HG02981 (cell line): ENCODE results near the gene PAN3.
A peak's percentile ranks its signal among the peaks of the same experiment; 100 is the strongest.

Experiments
- ATAC-seq: cut with Tn5 transposase; IDR thresholded peaks from one replicate; pipeline ENCODE4 v1.9.1; 2021; ENCODE audit warnings: mild to moderate bottlenecking, moderate library complexity; ENCODE audit not compliant: unreplicated experiment

PAN3 gene

DNA sequence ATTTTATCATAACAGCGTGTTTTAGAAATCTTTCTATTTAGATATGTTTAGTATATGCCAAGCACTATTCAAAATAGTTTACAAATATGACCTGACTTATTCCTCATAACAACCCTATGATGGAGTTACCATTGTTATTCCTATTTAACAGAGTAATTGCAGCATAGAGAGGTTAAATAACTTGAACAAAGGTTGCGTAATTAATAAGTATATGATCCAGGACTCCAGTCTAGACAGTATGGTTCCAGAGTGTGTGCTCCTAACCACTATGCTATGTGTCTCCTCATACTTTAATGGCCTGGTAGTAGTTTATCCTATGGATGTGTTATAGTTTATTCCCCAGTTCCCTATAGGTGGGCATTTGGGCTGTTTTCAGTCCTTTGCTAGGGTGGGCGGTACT lies 145.3 kb downstream of the PAN3 start:
- ATAC-seq = no peak

DNA sequence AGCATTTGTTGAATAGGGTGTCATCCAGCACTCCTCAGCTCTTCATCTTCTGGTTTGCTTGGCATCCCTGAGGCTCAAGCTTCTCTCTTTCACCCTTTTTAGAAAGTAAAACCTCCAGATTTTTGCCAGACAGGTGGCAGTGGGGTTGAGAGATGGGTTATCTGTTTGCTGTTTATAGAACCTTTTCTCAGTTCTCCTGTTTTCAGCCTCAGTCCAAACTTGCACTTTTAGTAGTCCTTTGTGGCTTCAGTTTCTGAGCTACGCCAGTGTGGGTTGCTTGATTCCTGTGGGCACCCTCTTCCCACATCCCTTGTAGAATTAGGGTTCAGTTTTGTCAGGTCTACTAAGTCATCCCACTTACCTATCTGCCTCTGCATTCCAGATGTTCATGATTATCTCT lies 147.9 kb downstream of the PAN3 start:
- peak; percentile 52 for ATAC-seq

DNA sequence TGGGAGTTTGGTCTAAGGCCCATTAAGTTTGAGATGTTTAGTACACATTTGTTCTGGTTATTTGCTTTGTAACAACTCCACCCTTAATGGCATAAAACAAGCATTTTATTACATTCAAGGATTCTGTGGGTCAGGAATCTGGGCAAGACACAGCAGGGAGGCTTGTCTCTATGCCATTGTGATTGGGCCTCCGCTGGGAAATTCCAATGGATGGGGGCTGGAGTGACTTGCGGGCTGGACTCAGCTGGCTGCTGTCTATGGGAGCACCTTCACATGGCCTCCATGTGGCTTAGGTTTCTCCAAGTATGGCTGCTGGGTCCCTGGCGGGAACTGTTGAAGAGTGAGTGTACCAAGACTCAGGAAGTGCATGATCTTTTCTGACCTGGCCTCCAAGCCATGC lies 159.0 kb downstream of the PAN3 start:
- ATAC-seq = no peak

DNA sequence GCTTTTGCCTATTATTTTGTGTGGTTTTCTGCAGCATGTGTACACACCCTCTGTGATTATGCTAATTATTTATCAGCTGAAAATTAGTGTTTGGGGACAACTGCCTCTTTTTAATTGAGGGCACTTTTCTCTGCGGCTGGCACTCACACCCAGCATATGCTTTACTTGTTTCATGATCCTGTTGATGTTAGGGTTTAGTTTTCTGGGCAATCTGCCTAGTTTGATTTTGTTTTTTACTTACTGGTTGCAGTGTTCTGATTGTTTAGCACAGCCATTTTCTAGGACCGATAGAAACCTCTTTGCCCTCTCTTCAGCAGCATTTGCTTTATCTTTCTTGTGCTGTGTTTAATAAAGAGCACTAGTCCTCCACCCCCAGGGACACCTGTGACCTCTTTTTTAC lies 161.6 kb downstream of the PAN3 start:
- no peak for ATAC-seq

DNA sequence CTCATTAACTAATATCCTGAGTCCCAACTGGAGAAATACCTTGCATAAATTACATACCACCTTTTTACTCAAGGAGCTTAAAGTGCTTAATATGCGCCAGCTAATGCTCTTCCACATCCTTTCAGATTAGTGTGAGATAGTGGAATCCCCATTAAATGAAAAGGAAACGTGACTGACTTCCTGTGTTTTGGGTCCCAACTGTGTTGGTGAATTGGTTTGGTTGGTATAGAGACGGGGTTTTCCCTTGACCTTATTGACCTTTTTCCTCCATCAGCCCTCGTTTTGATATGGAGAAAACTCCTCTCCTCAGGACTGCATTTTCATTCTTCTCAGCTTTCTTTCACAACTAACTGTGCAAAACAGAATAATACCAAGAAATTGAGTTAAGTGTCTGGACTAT lies 163.5 kb downstream of the PAN3 start:
- ATAC-seq = no peak

DNA sequence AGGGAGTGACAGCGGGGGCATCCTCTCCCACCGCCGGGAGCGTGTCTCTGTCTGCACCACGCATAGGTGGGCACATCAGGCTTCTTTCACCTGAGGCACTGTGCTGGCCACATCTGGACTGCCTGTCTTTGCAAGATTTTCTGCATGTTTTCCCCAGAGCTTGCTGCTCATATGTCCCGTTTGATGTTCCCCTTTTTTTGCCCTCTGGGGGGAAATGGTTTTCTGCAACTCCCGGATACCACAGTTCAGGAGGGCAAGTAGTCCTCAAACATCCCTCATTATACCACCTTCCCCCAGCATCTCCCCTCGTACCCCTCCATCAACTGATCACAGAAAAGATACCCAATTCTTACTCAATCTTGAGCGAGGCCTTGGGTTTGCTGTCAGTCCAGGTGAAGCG lies 168.0 kb downstream of the PAN3 start:
- ATAC-seq = no peak

DNA sequence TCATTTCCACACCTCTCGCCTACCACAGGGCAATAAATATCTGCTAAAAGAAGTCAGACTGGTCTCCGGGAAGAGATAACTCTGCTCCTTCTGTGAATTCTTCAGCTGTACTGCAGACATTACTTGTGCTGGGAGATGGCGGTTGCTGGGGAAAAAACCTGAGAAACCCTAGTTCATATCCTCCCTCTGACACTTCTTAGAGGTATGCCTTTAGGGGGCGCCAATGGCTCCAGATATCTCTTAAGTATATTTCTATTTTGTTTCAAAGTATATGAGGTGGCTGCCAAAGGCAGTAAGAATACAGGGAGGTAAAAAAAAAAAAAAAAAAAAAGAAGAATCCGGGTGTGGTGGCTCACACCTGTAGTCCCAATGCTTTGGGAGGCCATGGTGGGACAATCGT lies 175.2 kb downstream of the PAN3 start:
- ATAC-seq = no peak

DNA sequence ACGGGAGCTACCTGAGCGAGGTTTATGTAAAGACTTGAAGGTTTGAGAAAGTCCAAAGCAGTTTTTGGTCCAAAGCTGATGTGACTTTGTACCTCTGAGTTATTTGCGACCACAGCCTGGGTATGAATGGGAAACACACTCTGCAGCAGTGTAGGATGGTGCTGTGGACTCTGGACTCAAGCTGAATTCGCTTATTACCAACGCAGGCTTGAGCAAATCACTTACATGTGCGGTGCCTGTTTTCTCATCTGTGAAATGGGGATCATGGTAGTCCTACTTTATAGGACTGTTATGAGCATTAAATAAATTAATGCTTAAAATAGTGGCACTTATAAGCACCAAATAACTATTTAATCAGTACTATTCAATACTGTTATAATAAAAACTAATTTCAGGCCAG lies 176.5 kb downstream of the PAN3 start:
- ATAC-seq = no peak

DNA sequence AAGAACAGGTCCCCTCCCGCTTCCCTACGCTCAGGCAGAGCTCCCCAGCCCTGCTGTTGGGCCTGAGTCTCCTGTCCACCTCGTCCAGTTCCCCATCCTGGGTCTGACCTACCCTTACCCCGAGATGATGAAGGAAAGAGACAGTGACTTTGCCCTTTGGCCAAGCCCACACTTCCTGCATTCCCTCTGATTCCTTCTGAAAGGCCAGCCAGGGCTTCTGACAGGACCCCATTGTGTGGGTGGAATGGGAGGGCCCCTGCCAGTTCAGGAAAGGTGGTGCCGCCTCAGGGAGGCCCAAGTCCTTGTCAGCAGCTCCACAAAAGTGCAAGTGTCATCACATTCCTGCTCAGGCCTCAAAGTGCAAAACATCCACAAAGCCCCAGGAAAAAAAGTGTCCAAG lies 177.8 kb downstream of the PAN3 start:
- no peak for ATAC-seq

DNA sequence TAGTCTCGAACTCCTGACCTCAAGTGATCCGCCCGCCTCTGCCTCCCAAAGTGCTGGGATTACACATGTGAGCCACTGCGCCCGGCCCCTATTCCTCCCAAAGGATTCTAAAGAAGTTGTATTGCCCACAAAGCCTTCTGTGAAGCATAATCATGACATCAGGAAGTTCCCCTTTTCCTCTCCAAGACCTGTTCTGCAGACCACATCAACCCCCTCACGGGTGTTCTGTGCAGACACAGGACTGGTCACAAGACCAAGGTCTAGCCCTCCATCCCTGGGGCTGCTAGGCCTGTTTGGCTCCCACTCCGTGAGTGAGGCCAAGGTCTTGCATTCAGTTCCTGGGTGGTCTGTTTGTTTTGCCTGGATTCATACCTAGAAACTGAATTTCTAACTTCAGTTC lies 178.5 kb downstream of the PAN3 start:
- ATAC-seq = no peak

DNA sequence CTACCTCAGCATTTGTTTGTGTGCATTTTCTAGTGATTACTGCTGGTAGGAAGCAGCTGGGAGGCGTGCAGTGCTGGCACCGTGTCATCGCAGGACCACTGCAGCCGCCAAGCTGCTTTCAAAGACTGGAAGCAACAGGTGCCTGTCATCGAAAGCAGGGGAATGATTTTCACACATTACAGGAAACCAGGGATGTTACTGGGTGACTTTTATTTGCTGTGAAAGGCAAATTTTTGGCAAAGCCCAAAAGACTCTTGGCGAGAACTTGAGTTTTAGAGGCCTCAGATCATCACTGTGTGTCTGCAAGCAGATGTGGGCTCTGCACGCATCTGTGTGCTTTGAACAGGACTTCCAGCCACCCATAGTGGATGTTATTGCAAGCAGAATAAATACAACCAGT lies 180.2 kb downstream of the PAN3 start:
- ATAC-seq = no peak

DNA sequence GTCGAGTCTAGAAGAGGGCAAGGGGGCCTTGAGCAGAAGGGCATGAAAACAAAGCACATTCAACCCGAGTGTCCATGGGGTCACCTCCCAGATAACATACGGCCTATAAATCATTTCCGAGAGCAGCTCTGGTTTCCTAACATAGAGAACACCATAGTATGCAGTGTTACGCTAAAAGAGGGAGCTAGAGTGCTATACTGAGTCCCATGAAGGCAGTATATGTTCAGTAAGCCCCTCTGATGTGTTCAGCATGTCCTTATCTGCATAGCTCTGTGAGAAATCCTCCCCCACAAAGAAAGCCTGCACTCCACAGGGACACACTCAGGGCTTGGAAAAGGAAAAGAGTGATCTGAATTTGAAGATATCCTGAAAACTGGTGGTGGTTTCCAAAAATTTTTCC lies 181.2 kb downstream of the PAN3 start:
- no peak for ATAC-seq

DNA sequence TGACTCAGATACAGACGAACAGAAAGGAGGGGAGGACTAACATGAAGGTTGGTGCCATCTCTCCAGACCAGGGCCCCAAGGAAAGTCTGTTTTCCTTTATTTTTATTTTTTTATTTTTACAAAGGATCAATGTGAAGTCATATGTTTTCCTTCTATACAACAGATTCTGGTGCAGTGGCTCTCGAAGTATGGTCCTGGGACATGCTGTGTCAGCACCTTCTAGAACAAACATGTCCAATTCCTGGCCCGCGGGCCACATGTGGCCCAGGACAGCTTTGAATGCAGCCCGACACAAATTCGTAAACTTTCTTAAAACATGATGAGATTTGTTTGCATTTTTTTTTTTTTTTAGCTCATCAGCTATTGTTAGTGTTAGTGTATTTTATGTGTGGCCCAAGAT lies 181.9 kb downstream of the PAN3 start:
- ATAC-seq = no peak

DNA sequence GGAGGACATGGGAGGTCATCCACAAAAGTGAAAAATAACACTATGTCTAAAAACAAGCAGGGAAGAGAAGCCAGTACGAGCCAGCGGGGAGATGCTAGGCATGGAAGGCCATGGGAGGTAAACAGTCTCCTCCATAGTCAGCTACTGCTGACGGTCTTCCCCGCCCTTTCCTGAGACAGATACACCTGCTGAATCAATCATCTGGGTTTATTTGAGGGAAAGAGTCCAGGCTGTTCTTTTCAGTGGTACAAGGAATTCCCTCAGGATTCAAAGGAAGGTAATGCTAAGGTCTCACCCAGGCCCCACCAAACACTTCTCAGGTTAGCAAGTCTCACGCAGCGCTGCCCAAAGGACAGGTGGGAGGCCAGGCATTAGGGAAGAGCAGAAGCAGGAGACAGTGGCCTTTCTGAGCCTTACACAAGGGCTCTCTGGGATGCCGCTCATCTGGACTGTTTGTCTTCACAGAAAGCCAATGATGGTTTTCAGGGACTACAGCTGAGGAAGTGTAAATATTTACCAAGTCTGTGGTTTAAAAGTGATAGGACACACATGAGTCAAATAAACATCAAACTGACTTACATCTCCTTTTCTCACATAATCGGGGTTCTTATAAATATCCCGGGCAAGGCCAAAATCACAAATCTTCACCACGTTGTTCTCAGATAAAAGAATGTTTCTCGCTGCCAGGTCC lies 182.7 kb downstream of the PAN3 start:
- no peak for ATAC-seq

DNA sequence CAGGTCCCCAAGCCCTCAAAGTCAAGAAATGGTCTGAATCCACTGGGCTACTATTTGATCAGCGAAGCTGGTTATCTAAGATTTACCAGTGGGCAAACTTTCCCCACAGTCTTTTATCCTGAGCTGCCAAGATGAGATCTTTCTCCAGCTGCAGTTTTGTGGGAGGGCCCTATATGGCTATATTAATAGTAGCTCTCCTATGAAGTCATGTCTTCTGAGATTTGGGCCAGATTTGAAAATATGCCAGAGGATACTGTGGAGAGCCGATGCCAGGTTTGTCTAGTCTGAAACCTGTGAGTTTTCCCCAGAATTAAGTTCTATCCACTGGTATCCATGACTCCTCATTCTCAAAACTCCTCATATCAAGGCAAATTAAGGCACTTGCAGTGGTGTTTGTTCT lies 183.4 kb downstream of the PAN3 start:
- ATAC-seq = no peak

DNA sequence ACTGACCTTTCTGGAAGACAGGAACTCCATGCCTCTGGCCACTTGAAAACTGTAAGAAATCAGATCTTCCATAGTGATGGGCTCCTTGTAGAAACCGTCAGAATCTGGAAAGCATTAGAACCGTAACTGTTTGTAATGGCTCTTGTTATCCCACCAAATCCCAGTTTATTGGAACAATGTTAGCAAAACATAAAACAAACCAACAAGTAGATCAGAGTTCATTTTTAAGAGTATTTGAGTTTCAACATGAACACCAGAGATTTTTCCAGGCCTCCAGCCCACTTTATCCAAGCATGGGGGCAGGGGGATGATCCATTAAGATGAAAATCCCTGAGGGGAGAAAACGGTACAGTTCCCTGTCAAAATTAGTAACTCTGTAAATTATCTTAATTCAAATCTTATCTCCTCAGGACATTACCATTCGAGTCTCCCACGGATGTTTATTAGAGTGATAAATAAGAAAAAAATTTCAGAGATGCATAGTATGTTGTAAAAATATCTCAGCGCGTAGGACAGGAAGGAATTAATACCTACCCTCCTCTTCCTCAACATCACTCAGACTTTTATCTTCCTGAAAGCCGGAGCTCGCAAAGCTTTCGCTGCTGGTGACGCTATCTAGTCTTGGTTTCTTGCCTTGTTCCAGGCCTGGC lies 184.0 kb downstream of the PAN3 start:
- no peak for ATAC-seq

DNA sequence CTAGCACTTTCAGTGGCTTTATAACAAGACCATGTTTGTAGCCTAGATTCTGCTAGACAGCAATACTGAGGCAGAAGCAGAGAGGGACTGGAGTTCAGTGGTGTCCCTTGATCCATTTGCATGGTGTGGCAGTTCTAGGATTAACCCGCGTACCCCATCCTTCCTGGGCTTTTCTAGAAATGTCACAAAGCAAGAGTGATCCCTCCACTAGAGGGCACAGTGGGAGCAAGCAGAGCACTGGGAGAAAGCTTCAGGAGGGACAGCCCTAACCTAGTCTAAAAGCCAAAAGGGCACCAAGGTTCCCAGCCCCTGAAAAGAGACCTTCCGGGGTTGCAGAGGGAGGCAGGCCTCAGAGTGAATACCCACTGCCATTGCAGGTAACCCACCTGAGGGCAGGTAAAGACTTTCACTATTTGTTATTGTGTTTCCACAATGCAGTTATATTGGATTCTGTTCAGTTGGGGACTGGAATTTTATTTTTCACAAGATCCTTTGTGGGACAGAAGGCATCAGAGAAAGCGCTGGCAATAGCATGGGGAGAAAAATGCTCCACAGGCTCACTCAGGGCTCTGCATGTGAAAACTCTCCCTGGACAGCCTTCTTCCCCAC lies 185.9 kb downstream of the PAN3 start:
- no peak for ATAC-seq

DNA sequence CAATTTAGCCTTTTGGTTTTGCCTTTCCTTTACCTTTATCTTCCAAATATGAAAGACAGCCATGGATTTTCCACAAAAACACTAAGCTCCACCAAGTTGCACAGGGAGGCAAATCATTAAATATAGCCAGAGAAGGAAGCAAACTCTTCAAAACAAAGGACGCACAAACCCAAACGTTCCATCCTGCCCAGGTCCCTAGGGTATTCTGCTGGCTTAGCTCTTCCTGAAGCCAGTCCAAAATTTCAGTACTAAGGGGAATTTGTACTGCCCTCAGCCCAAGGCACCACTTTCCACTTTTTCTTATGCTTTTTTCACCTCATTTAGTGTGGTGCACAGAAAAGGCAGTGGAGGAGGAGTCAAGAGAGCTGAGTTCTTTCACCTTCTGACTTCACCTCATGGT lies 186.7 kb downstream of the PAN3 start:
- no peak for ATAC-seq

DNA sequence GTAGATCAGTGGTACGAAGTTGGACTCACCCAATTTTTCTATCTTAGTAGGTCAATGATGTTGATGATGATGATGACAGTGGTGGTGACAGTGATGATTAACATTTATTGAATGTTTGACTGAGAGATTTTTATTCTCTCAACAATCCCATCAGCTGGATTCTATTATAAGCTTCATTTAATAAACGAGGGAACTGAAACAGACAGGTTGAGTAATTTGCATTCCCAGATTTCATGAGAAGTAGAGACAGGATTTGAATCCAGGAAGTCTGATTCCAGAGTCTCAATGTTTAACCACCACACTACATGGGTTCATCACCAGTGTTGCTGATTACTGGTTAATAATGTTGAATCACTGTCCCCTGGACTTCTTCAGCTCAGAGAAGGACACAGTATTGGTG lies 187.7 kb downstream of the PAN3 start:
- ATAC-seq = no peak

DNA sequence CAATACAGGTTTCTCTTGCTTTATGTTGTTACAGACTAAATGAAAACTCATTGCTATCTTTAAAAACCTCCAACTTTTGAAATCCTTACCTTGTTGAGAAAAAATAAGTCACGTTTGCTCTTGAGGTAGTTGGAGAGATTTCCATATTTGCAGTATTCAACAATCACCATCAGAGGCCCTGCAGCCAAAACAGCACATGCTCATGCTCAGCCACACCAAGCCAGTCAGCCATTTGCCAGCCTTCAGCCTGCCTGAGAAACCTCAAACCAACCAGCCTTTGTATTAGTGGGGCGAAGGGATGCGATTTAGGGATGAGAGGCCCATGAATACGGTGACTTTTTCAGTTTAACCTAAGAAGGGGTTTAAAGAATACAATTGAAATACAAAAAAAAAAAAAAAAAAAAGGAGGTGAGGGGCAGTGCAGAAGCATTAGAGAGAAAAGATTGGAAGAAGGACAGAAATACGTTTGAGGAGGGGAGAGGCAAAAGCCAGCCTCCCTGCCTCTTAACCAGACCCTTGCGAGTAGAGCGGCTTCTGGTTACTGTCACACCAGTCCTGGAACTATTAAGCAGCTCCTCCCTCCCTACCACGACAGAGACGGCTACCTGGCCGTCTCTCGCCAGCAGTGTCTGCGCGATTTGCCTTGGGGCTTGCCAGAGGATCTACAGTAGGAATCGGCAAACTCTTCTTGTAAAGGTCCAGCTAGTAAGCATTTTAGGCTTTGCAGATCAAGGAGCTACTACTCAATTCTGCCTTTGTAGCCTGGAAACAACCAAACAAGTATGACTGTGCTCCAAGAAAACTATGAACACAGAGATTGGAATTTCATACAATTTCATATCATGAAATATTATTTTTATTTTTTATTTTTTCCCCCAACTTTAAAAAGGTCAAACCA lies 189.3 kb downstream of the PAN3 start:
- ATAC-seq = no peak

DNA sequence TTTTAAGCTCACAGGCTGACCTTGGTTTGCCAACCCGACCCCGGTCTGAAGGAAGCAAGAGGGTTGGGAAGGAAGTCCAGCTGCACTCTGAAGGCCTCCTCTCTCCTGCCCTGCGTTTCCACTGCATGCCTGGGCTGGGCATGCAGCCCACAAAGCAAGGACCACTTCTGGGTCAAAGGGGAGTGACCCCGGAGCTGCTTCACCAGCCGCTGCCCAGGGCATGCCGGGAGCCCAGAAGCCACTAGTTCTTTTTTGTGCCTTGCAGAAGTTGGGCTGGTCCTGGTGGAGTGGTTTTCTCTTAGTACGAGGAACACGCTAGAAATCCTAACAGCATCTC lies 189.9 kb downstream of the PAN3 start:
- no peak for ATAC-seq
